IPS-18c (cell line): ENCODE data around the gene STAG3.
A peak's percentile ranks its signal among the peaks of the same experiment; 100 is the strongest.
"Not testable (repeated sequence)": the region's sequence is repeated elsewhere in the genome, so short reads cannot be mapped to it uniquely, and the experiment has no call there.

Experiments used
- H3K4me3 ChIP-seq: 2 replicates; pipeline ENCODE4 v1.7.0; 2013; ENCODE audit warnings: low read depth, mild to moderate bottlenecking, low read length, moderate library complexity; ENCODE audit not compliant: insufficient read depth
- H3K9me3 ChIP-seq: one replicate; pipeline ENCODE4 v1.6.1; 2013; ENCODE audit warnings: mild to moderate bottlenecking, low read length, moderate library complexity; ENCODE audit not compliant: control insufficient read depth, insufficient read depth

Gene STAG3

GRCh38 chr7:100166970-100167911 lies 10.5 kb upstream of the STAG3 start:
- Histone ChIP-seq H3K9me3 (no peaks in the 10 kb centered on the region), H3K4me3 (peak overlapping the region; percentile 57; the same call in 1 of the 2 replicates)

GRCh38 chr7:100167912-100168323 lies 9.8 kb upstream of the STAG3 start:
- Histone ChIP-seq H3K9me3 (no peaks in the 10 kb centered on the region), H3K4me3 (peak overlapping the region; percentile 57)

- H3K9me3 ChIP-seq: no peaks in the 10 kb centered on the region
- H3K4me3 ChIP-seq: no peak overlapping the region
These were observed 8.4 kb upstream of the STAG3 start for GRCh38 chr7:100169147-100169850.

- Histone ChIP-seq H3K9me3 (no peaks in the 10 kb centered on the region), H3K4me3 (peak overlapping the region; percentile 55)
These were observed 7.4 kb upstream of the STAG3 start for GRCh38 chr7:100170101-100170897.

- H3K9me3 ChIP-seq: no peaks in the 10 kb centered on the region
- peak overlapping the region; percentile 55 for H3K4me3 ChIP-seq
These were observed 6.5 kb upstream of the STAG3 start for GRCh38 chr7:100171087-100171681.

- H3K4me3 ChIP-seq: peak overlapping the region; percentile 47; the same call in 1 of the 2 replicates
These were observed 5.9 kb upstream of the STAG3 start for GRCh38 chr7:100171840-100172239.

GRCh38 chr7:100173806-100174495 lies 3.8 kb upstream of the STAG3 start:
- Histone ChIP-seq H3K9me3 (no peaks in the 10 kb centered on the region), H3K4me3 (no peak overlapping the region)

More at GRCh38 chr7:100171840-100172239, 5.9 kb upstream of the STAG3 start:
- no peaks in the 10 kb centered on the region for H3K9me3 ChIP-seq

- H3K4me3 ChIP-seq: no peak overlapping the region
- H3K9me3 ChIP-seq: no peaks in the 10 kb centered on the region
These were observed 3.1 kb upstream of the STAG3 start for GRCh38 chr7:100174582-100174981.

- no peak overlapping the region for H3K4me3 ChIP-seq
- no peaks in the 10 kb centered on the region for H3K9me3 ChIP-seq
These were observed 2.3 kb upstream of the STAG3 start for GRCh38 chr7:100175296-100175935.

- H3K9me3 ChIP-seq: no peaks in the 10 kb centered on the region
- peak overlapping the region; percentile 97 for H3K4me3 ChIP-seq
These were observed 1.3 kb upstream of the STAG3 start for GRCh38 chr7:100176096-100177044.

- H3K4me3 ChIP-seq: not testable (repeated sequence)
These were observed 2.4 kb downstream of the STAG3 start for GRCh38 chr7:100180084-100180483.

GRCh38 chr7:100182616-100183015 lies 4.9 kb downstream of the STAG3 start:
- H3K4me3 ChIP-seq, H3K9me3 ChIP-seq: not testable (repeated sequence)

More at GRCh38 chr7:100180084-100180483, 2.4 kb downstream of the STAG3 start:
- H3K9me3 ChIP-seq: not testable (repeated sequence)

- not testable (repeated sequence) for H3K9me3 ChIP-seq, H3K4me3 ChIP-seq
These were observed 5.4 kb downstream of the STAG3 start for GRCh38 chr7:100183090-100183489.

- Histone ChIP-seq H3K4me3 (no peak overlapping the region), H3K9me3 (no peaks in the 10 kb centered on the region)
These were observed 8.0 kb downstream of the STAG3 start for GRCh38 chr7:100185726-100186125.

GRCh38 chr7:100189061-100189460 lies 11.3 kb downstream of the STAG3 start:
- no peak overlapping the region for H3K4me3 ChIP-seq
- H3K9me3 ChIP-seq: no peaks in the 10 kb centered on the region
